Ramos (cell line): ENCODE measurements around the gene TANGO6.
"Not testable (repeated sequence)": the region's sequence is repeated elsewhere in the genome, so short reads cannot be mapped to it uniquely, and the experiment has no call there.

ENCODE experiments used
- in situ Hi-C: fragments of 300-500 bp; cut with MboI; formaldehyde crosslinking; loops from one replicate; pipeline ENCODE4 v1.14.3; 2022; ENCODE audit warnings: low sequenced_read_pairs; ENCODE audit not compliant: unreplicated experiment

TANGO6 gene

DNA sequence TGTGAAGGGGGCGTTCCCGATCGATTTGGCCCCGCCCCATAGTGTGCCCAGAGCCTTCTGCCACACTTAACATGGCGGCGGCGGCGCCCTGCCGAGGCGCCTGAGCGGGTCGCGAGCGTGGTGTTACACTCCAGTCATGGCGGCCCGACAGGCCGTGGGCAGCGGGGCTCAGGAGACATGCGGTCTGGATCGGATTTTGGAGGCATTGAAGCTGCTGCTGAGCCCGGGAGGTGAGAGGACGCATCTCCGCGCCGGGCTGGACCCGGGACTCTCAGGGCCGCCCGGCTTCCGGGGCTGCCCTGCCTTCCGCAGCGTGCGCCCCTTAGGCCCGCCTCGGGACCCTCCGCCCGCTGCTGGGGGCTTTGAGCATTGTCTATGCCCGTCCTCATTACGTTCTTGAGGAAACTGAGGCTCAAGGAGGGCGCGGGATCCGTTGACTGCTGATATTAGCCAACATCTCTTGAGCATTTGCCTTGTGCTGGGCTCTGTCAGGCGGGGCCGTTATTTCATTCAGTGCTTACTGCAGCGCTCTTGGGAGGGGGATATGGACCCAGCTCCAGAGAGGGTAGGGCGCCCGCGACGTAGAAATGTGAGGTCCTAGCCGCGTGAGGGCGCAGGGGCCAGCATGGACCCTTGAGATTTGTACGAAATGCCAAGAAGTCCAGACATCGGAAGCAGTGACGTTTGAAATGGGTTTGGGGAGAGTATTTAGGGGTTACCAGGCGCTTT is at the start of gene TANGO6:
Gene TANGO6, plus strand, starts transcription at position 50 of the 729 bp plus-strand sequence. Its CDS starts 87 bp downstream, at position 137.
- in situ Hi-C loops: no loop called here

DNA sequence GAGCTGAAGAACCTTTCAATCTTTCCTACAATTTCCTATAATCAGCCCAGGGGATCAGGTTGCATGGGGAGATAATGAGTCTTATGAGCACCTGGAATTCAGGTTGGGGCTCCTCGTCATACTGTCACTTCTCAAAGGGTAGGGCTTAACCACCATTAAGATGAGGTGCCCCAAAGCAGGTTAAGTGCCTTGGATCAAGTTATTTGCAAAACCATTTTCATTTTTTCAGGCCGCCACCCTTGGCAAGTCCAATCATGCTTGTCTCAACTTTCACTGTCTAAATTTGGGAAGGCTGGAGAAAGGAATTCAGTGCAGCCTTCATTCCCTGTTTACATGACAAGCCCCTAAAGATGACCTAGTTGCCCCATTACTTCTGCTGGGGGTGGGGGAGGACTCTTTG is 44.9 kb upstream of the TANGO6 start:
- in situ Hi-C loops: no loop called here

DNA sequence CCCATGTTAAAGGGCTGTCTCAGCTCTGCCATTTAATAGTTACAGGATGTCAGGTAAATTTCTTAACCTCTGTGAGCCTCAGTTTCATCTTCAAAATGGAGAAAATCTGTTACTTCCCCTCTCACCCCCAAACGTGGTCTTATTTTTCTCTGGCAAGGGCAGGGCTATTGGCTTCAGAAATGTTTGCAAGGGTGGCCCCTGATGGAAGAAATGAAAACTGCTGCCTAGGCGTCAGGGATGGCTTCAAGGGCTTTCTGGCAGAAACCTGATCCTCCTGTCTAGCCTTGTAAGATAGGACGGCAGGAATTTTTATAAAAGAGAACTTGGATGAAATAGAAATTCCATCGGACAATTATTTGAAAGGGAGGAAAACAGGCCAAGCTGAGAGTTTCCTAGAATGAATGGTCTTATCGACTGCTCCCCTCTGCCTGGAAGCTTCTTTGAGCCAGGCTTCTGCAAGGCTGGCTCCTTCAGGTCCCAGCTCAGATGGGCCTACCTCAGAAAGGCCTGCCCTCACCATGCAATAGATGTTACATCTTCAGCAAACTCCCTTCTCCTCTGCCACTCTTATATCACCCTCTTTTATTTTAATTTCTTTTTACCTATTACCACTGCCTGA is 43.0 kb upstream of the TANGO6 start:
- in situ Hi-C loops: no loop called here

DNA sequence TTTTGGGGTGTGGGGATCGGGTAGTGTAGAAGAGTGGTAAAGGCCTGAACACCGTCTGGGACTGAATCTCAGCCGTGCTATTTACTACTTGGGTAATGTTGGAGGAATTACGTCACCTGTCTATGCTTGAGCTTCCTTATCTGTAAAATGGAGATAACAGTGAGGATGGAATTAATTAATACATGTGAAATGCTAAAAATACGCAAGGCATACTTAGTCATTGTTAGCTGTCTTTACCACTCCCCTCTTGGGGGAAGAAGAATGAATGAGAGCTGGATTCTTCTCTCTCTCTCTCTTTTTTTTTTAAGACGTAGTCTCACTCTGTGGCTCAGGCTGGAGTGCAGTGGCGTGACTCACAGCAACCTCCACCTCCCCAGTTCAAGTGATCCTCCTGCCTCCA is 41.1 kb upstream of the TANGO6 start:
- in situ Hi-C loops: no loop called here

DNA sequence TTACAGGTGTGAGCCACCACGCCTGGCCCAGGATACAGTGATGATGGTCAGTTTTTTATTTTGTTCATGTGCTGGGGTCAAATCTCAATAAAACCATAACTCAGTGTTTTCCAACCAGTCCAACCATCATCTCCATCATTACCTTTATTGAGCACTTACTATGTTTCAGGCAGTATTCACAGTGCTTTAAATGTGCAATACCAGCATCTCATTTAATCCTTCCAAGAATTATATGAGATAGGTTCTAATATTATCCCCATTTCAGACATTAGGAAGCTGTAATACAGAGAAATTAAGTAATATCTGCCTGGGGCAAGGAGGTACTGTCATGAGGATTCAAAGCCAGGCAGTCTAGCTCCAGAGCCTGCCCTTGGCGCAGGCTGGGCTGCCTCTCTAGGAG is 36.9 kb upstream of the TANGO6 start:
- in situ Hi-C loops: no loop called here

DNA sequence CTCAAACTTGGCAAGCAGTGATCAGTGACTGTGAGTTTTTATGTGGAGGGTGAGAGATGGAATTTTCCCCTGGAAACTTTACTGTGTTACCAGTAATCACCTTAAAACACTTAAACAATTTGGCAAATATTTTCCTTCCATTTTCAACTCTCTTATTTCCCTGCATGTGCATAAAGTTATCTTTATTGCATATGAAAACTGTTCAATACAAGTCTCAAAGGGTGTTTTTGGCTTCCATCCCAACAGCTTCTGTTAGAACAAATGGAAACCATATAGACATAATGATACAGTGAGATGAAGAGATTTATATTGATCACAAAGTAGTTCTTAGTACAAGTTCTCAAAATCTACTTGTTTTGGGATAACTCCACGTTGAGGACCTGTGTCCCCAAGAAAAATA is 36.4 kb upstream of the TANGO6 start:
- in situ Hi-C loops: no loop called here

DNA sequence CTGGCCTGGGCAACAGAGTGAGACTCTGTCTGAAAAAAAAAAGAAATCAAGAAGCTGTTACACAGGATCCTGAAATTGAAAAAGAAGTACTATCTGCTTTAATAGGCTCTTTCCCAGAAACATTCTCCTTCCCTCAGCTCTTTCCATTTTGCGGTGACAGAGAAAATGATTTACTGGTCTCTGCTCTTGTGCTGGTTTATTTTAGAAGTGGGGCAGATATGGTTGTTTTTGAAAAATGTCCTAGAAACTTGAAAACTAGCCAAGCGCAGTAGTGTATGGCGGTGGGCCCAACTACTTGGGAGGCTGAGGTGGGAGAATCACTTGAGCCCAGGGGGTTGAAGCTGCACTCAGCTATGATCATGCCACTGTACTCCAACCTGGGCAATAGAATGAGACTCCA is 28.8 kb upstream of the TANGO6 start:
- in situ Hi-C loops: no loop called here

DNA sequence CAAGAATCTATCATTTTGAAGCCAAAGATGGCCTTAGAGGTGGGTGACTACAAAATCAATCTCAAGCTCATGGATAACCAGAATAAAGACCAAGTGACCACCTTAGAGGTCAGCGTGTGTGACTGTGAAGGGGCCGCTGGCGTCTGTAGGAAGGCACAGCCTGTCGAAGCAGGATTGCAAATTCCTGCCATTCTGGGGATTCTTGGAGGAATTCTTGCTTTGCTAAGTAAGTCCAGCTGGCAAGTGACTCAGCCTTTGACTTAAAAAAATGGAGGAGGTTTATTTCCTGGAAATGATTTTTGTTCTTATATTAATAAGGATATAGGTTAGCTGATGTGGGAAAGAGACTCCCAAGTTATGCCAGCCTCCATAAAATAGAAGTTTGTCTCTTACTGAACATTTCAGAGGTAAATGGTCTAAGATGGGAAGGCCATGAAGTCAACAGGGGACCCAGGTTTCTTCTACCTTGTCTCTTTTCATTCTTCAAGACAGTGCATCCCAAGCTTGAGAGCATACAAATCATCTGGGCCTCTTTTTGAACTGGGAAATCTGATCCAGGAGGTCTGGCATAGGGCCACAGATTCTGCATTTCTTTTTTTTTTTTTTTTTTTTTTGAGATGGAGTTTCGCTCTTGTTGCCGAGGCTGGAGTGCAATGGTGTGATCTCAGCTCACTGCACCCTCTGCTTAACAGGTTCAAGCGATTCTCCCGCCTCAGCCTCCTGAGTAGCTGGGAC is 19.8 kb upstream of the TANGO6 start:
- in situ Hi-C loops: no loop called here

DNA sequence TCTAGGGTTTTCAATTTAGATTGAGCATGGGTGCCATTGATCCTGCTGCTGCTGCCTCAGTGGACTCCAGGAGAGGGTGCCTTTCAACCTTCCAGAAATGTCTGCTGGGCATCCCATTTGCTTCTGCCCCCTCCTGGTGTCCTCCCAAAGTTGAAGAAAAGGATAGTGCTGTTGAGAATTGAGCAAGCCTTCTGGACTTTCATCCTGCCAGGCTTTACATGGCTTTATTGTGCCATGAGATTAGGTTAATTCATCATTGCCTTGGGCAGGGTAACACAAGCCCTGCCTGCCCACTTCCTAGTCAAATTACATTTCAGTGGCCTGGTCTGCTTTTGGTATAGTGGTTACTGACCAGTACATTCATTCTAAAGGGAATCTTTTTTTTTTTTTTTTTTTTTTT is 17.9 kb upstream of the TANGO6 start:
- in situ Hi-C loops: no loop called here

DNA sequence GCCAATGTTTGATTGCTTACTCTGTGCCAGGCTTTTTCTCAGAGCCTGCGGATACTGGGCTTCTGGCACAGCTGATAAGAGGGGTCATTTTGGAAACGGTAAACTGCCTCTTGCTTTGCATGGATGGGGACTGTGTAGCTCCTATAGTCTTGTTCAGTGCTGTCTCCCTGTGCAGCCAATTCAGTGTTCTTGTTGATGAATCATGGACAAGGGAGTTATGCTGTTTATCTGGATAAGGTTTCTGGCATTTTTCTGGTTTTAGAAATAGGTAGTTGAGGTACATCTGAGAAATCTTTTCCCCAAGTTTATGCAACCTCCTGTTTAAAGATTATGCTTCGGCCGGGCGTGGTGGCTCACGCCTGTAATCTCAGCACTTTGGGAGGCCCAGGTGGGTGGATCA is 16.7 kb upstream of the TANGO6 start:
- in situ Hi-C loops: no loop called here

DNA sequence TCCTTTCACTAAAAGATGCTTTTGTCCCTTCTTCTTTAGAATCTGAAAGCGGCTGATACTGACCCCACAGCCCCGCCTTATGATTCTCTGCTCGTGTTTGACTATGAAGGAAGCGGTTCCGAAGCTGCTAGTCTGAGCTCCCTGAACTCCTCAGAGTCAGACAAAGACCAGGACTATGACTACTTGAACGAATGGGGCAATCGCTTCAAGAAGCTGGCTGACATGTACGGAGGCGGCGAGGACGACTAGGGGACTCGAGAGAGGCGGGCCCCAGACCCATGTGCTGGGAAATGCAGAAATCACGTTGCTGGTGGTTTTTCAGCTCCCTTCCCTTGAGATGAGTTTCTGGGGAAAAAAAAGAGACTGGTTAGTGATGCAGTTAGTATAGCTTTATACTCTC is 10.1 kb upstream of the TANGO6 start:
- in situ Hi-C loops: no loop called here

DNA sequence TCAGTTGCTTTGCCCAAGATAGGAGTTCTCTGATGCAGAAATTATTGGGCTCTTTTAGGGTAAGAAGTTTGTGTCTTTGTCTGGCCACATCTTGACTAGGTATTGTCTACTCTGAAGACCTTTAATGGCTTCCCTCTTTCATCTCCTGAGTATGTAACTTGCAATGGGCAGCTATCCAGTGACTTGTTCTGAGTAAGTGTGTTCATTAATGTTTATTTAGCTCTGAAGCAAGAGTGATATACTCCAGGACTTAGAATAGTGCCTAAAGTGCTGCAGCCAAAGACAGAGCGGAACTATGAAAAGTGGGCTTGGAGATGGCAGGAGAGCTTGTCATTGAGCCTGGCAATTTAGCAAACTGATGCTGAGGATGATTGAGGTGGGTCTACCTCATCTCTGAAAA is 8.8 kb upstream of the TANGO6 start:
- in situ Hi-C loops: no loop called here

DNA sequence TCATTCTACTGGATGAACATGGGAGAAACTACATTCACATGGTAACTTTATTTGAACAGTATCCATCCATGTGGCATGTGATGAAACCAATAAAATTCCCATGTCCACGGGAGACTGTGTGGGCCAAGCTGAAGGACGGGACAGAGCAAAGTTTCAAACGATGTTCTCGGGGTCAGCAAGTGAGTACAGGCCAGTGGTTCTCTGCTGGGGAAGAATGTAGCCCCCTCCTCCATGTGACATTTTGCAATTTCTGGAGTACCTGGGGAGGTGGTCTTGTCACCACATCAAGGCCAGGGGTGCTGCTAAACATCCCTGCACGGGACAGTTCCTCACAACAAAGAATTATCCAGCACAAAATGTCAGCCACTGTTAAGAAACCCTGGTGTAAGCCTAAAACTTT is 7.4 kb upstream of the TANGO6 start:
- in situ Hi-C loops: no loop called here

DNA sequence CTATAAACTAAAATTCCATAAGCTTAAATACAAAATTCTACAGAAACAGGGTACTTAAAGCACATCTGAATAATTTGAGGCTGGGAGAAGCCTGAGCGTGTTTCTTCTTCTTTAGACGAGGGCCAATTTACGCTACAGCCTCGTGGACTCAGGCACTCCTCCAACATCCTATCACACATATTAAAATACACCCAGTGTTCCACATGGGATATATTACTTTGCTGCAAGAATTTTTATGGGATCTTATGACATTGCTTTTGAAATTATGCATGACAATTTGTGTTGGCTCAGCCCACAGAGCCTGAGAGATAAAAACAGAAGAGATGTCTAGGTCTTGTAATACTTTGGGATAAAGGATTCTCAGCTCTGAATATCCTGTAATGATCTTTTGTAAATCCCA is 3.5 kb upstream of the TANGO6 start:
- in situ Hi-C loops: no loop called here

DNA sequence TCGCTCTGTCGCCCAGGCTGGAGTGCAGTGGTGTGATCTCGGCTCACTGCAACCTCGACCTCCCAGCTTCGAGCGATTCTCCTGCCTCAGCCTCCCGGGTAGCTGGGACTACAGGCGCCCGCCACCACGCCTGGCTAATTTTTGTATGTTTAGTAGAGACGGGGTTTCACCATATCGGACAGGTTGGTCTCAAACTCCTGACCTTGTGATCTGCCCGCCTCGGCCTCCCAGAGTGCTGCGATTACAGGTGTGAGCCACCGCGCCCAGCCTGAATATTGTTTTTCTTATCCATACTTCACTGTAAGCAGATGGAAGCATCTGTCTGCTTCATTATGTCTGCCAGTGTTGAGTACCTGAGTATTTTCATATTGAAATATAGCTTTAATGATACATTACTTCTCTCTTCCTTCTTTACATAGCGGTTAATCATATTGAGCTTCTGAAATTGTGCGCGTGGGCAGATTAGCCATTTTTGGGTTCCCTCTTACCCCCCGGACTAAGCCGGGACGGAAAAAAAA is 308 bp upstream of the TANGO6 start:
- in situ Hi-C loops: not testable (repeated sequence)

DNA sequence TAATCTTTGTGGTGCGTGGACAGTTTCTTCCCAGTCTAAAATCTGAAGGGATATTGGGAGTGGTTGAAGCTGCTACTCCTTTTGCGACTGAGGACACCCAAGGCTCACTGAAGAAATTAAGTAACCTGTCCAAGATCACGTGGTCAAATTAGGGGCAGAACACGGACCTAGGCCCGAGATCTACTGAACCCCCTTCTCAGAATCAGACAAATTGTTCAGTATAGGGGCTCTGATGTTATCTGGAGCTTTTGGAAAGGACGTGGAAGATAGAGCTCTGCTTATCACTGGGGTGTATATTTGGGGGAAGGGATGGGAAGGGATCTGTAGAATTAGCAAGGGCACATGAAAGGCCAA is 857 bp downstream of the TANGO6 start:
- in situ Hi-C loops: no loop called here

DNA sequence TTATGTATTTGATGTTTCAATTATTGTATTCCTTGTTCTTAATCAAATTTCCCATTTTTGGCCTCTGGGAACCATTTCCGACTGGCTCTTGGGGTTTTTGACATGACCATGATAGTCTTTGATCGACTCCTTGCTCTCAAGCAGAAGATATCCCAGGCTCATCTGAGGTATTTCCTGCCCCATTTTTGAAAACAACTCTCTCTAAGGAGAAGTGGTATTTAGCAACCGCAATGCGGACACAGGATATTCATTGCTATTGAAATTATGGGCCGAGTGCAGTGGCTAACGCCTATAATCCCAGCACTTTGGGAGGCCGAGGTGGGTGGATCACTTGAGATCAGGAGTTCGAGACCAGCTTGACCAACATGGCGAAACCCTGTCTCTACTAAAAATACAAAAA is 5.5 kb downstream of the TANGO6 start:
- in situ Hi-C loops: no loop called here

DNA sequence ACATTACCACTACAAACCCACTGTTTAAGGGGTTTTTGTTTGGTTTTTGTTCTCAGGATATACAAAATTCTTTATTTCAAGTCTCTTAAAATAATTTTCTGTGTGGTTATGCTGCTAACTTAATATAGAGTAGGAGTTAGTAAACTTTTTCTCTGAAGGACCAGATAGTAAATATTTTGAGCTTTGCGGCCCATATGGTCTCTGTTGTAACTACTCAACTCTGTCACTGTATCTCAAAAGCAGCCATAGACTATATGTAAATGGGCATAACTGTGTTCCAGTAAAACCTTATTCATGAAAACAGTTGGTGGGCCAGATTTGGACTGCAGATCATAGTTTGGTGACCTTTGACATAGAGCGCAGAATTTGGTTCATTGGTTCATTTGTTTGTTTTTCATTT is 7.2 kb downstream of the TANGO6 start:
- in situ Hi-C loops: no loop called here

DNA sequence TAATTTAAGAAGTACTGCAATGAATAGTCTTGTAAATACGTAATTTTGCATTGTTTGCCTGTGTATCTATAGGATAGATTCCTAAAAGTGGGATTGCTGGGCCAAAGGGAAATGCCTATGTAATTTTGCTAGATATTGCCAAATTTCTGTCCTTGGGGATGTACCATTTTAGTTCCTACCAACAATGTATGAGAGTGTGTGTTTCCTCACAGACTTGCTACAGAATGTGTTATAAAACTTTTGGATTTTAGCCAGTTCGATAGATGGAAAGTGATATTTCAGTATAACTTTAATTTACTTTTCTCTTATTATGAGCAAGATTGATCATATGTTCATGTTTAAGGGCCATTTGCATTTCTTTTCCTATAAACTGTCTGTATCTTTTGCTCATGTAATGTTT is 8.3 kb downstream of the TANGO6 start:
- in situ Hi-C loops: no loop called here

DNA sequence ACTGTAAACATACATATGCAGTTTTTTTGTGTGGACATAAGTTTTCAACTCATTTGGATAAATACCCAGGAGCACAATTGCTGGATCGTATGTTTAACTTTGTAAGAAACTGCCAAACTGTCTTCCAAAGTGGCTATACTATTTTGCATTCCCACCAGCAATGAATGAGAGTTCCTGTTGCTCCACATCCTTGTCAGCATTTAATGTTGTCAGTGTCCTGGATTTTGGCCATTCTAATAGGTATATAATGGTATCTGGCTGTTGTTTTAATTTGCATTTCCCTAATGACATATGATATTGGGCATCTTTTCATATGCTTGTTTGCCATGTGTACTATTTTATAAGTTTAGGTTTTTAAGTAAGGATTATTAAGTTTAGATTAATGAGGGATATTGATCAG is 14.1 kb downstream of the TANGO6 start:
- in situ Hi-C loops: no loop called here

DNA sequence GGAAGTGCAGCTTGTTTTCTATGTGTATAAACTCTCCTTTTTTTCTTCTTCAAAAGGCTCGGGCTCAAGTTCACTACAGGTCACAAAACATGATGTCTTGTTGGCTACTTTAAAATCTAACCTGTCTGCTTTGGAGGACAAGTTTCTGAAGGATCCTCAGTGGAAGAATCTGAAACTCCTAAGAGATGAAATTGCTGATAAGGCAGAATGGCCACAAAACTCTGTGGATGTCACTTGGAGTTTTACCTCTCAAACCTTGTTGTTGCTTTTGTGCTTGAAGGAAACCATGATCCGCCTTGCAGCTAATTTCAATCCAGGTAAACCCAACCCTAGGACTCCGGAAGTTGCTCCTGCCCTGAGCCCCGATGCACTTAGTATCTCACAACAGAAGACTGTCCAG is 16.5 kb downstream of the TANGO6 start:
- in situ Hi-C loops: no loop called here
